H1 (cell line): ENCODE data around the gene DOCK9. TPM values are rescaled to one million over a fixed set of nuclear protein-coding genes. Genes with fewer than 3 reads are reported as not detected.

Experiments used
- CTCF ChIP-seq, 3 experiments: IDR thresholded peaks; 1 replicate in 2 of 3; 2 replicates in 1 of 3; pipeline versions ENCODE4 v1.5.1 to v1.6.1; 2011; ENCODE audit warnings: low read length in 3 of 3, mild to moderate bottlenecking in 3 of 3, inconsistent platforms in 2 of 3, low read depth in 1 of 3, moderate library complexity in 1 of 3; ENCODE audit not compliant: insufficient read depth in 1 of 3; ENCODE audit errors: control extremely low read depth in 1 of 3
- MAFK ChIP-seq: IDR thresholded peaks from 2 replicates; pipeline ENCODE4 v1.6.1; 2012; ENCODE audit warnings: low read depth, mild to moderate bottlenecking, improper control_type of control experiment, low read length
- SRF ChIP-seq: IDR thresholded peaks from 2 replicates; pipeline ENCODE4 v1.6.1; 2011; ENCODE audit warnings: mild to moderate bottlenecking, low read depth, low read length, moderate library complexity
- polyA plus RNA-seq, 7 experiments: library from polyadenylated mRNA; depleted of rRNA in 3 of 7; stranded (reverse) in 5 of 7; unstranded in 2 of 7; fragments of >200 nt in 5 of 7; fragments of 200-250 nt in 2 of 7; gene quantifications; 1 replicate in 5 of 7; 2 replicates in 1 of 7; 4 replicates in 1 of 7; pipeline versions ENCODE4 v1.2.1 to v1.2.3, GENCODE V29; 2011 to 2013; ENCODE audit warnings: missing spikeins in 2 of 7, mixed read lengths in 2 of 7
- total RNA-seq: library from RNA; stranded (reverse); fragmentation: NEBNext Ultra II Directional; extraction: Animal tissue kit (Norgen Biotek cat#: 25700); gene quantifications from 2 replicates; pipeline ENCODE4 v1.2.1, GENCODE V29; 2021

The DOCK9 gene
- total and polyA plus RNA-seq, 2 of the 8 experiments (the other 6 are each of a cell fraction or from before 2014, with no cell fraction given), result 21.6 to 31.5 TPM

- TF ChIP-seq CTCF (IDR thresholded peaks at IDR 0.05; ENCODE audit: control extremely low read depth in 1 of 3, insufficient read depth in 1 of 3, low read depth in 1 of 3, low read length in 3 of 3), result no peak
- TF ChIP-seq MAFK, result no peak
- TF ChIP-seq SRF, result no peak
Measured at GRCh38 chr13:98781045-98781444, 196.8 kb downstream of the DOCK9 start (continued).
